Stimulated activated CD8-positive, alpha-beta memory T cell treated with anti-CD3 and anti-CD28 coated beads, Interleukin-2, amount 100 ng/mL, for 48 hours (primary cell): ENCODE results near the gene GIPC2.
A peak's percentile ranks its signal among the peaks of the same experiment; 100 is the strongest.
"Not testable (repeated sequence)": the region's sequence is repeated elsewhere in the genome, so short reads cannot be mapped to it uniquely, and the experiment has no call there.

Experiments used
- DNase-seq, 2 donors: peaks; one replicate each; pipeline ENCODE4 v3.0.0-alpha.2; 2020; ENCODE audit warnings: low read depth in 2 of 2

GIPC2 gene

DNA sequence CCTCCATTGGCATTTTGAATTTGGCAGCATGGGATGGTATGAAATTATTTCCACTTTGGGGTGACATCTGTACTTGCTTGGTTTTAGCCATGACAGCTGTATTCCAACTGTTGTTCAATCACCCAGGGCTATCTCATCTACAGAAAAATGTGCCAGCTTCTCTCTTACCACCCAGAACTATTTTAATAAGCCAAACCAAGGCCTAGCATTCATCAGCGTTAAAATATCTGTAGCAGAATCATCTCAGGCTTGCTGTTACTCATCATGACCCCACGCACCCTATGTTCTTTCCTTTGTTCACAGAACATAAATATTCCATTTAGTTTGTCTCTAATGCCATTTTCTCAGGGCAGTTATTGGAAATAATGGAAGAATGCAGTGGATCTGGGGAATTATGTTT lies 49.8 kb downstream of the GIPC2 start:
- DNase-seq: no peak

GRCh38 chr1:78096017-78096416 lies 50.3 kb downstream of the GIPC2 start:
- no peak for DNase-seq

DNA sequence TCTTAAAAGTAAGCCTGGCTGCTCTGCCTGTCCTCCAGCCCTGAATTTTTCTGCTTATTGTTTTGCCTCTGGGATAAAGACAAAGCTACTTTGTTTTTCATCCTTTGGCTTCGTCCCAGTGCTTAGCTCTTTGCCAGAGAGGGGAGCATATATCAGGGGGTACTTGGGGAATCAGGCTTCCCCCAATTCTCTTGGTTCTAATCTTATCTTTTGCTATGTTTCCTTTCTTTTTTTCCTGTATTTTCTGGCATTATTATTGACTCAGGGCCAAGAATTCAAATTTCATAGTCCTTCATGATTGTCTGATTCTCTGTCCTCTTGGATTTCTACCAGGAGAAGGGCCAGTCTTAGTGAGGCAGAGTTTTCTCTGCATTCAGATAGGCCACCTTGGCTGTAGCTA lies 51.2 kb downstream of the GIPC2 start:
- DNase-seq: no peak

- DNase-seq: no peak
Measured at GRCh38 chr1:78101051-78101450, 55.3 kb downstream of the GIPC2 start.

- no peak for DNase-seq
Measured at GRCh38 chr1:78101514-78101913, 55.7 kb downstream of the GIPC2 start.

- no peak for DNase-seq
Measured at GRCh38 chr1:78102082-78102481, 56.3 kb downstream of the GIPC2 start.

- no peak for DNase-seq
Measured at GRCh38 chr1:78102916-78103315, 57.1 kb downstream of the GIPC2 start.

DNA sequence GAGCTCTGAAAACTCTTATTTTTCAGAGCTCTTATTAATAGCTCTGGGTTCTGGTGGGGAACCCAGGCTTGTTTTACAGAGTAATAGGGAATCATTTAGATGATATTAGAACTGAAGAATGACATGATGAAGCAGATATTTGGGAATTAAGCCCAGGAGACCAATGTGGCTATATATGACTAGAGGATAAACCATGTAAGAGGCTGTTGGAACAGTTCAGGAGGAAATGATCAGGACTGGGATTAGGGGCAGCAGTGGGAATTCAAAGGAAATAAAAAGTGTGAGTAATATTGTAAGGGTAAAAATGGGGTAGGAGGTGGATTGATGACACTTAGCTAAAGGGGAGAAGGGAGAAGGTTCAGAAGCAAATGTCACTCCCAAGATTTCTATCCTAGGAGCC lies 58.6 kb downstream of the GIPC2 start:
- DNase-seq: no peak

DNA sequence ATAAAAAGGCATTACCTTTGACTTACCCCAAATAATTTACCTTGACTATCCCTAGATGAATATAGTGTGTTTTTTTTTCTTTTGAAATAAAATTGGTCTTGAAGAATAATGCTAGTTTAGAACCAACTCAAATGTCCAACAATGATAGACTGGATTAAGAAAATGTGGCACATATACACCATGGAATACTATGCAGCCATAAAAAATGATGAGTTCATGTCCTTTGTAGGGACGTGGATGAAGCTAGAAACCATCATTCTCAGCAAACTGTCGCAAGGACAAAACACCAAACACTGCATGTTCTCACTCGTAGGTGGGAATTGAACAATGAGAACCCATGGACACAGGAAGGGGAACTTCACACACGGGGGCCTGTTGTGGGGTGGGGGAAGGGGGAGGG lies 63.9 kb downstream of the GIPC2 start:
- not testable (repeated sequence) for DNase-seq

DNA sequence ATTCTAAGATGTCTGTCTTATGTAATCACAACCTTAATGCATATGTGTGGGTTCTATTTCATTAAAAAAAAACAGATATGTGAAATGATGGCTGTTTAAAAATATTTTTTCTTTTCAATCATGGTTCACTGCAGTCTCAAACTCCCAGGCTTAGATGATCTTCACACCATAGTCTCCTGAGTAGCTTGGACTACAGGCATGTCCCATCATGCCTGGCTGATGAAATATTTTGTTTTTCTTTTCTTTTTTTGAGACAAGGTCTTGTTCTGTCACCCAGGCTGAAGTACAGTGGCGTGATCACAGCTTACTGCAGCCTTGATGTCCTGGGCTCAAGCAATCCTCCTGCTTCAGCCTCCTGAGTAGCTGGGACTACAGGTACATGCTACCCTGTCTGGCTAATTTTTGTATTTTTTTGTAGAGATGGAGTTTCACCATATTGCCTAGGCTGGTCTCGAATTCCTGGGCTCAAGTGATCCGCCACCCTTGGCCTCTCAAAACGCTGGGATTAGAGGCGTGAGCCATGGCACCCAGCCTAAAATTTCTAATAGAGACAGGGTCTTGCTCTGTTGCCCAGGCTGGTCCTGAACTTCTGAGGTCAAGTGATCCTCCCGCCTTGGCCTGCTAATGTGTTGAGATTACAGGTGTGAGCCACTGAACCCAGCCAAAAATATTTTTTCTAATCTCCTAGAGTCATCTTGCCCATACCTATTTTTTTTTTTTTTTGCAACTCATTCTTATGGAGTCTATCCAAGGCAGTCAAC lies 67.6 kb downstream of the GIPC2 start:
- DNase-seq: no peak

DNA sequence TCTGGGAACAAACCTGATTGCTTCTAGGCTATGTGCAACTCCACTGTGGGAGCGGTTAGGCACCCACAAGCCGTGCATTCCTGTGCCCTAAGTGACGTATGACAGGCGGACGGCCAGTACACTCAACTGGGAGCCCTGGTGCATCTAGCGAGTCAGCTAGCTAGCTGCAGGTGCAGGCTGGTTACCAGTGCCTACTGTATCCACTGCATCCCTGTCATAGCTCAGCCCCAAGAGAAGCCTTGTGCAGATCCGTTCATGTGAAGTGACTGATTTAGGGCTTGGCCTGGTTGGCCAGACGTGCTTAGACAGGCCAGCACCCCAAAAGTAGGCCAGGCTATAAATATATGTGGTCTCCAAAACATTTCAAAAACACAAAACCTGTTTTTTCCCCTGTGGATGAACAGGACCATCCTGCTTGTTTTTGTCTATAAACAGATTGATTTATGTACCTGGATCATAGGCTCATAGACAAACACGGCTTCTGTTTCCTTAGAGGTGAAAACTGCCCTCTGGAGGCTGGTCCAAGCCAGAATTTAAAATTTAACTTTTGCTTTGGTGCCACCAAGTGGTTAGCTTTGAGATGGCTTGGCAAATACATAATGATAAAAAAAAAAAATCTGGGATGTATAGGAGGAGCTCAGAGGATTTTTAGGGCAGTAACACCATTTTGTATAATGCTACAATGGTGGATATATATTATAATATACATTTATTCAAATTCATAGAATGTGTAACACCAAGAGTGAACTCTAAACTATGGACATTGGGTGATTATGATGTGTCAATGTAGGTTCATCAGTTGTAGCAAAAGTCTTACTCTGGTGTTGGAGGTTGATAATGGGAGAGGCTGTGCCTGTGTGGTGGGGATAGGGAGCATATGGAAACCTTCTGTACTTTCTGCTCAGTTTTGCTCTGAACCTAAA lies 68.5 kb downstream of the GIPC2 start:
- DNase-seq: peak in 1 of 2 donors; percentile 22

GRCh38 chr1:78120485-78120884 lies 74.7 kb downstream of the GIPC2 start:
- DNase-seq: not testable (repeated sequence)

- no peak for DNase-seq
Measured at GRCh38 chr1:78121710-78122109, 75.9 kb downstream of the GIPC2 start.

- no peak for DNase-seq
Measured at GRCh38 chr1:78122389-78122788, 76.6 kb downstream of the GIPC2 start.

- DNase-seq: no peak
Measured at GRCh38 chr1:78126506-78126905, 80.7 kb downstream of the GIPC2 start.

DNA sequence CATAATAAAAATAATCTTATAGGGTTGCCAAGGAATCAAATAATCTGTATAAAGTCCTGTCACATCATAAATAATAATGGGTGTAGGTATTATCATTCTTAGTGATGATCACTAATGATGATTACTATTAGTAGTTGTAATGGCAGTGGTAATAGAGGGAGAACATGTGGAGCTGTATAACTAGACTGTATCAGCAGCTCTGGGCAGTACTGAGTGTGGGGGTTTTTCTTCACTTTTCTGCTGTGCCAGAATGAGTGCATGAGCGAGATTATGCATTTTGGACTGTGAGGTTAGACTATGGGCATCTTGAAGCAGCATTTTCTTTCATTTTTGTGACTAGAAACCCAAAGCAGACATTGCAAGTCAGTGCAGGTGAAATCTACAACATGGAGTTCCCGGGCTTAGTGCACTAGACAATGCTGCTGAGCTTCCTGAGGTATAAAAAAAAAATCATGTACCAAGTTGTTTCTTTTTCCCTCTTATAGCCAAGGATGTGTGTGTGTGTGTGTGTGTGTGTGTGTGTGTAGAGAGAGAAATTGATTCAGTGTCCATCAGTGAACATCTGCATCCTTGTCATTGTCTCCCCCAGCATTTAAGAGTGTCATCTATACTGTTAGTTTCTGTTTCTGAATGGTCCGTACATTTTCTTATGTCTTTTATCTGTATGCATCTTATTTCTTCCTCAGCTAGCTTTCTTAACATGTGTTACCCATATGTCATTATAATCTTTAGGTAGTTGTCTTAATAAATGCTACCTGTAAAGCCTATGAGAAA lies 86.6 kb downstream of the GIPC2 start:
- no peak for DNase-seq

GRCh38 chr1:78132948-78133322 lies 87.2 kb downstream of the GIPC2 start:
- DNase-seq: no peak

GRCh38 chr1:78136680-78137079 lies 90.9 kb downstream of the GIPC2 start:
- DNase-seq: no peak

GRCh38 chr1:78141531-78142231 lies 95.9 kb downstream of the GIPC2 start:
- no peak for DNase-seq

- no peak for DNase-seq
Measured at GRCh38 chr1:78142736-78143135, 97.0 kb downstream of the GIPC2 start.

DNA sequence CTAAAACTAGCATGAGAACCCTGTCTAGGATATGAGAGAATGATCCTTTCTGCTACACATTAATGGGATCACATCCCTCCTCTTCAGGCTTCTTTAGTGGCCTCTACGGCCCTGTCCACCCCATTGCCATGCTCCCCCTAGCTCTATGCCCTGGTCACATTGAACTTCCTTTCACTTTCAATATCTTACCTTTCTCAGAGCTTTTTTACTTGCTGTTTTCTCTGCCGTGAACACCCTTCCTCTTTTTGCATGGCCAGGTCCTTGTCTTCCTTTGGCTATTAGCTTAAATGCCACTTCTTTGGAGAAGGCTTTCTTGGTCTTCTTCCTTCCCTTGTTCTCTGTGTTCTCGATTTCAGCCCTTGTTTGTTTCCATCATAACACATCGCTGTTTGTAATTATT lies 97.4 kb downstream of the GIPC2 start:
- no peak for DNase-seq

DNA sequence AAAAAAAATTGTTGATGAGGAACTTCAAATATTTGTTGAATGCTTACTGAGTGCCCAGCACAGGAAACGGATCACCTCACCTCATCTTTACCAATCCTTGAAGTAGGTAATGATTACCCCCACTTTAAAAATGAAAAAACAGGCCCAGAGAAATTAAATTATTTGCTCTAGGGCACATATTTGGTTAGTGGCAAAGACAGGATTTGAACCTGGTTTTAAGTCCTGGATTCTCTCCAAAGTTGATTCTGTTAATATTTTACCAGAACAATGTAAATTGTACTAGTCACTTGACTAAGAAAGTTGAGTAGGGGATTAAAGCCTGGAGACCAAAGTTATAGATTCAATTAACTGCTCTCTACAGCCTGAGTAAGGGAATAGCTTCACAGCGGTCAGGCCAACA lies 97.9 kb downstream of the GIPC2 start:
- no peak for DNase-seq
